ENCODE data around the gene REXO5. TPM values are rescaled to one million over a fixed set of nuclear protein-coding genes. Genes with fewer than 3 reads are reported as not detected.

Gene REXO5
- total and polyA plus RNA-seq, 2 donors (not counting 3 experiments of a cell fraction or from before 2014, with no cell fraction given), result 2.3 to 11.5 TPM

- dilution Hi-C loops (cut with MboI; ENCODE audit: extremely low pct_ligation_motif_present, low sequenced_read_pairs) (no loop called here), intact Hi-C loops (cut with micrococcal nuclease) (no loop called here)
- H4K20me1 ChIP-seq (replicated peaks; ENCODE audit: control insufficient read depth, extremely low read depth, insufficient read depth, low read length), result no peaks in the 10 kb centered on the region
- FAIRE-seq (no peak), DNase-seq (ENCODE audit: low read depth, low spot score) (no peak)
- H3K4me2 ChIP-seq (ENCODE audit: insufficient read depth, low read length), result no peak overlapping the region
- peaks cover 0 to 3% of the 10 kb centered on the region in 2 experiments for H3K36me3 ChIP-seq (ENCODE audit: control insufficient read depth in 2 of 2, extremely low read depth in 1 of 2, insufficient read depth in 2 of 2, low read length in 2 of 2)
- H3K79me2 ChIP-seq (ENCODE audit: control insufficient read depth, insufficient read depth, low read length), result no peaks in the 10 kb centered on the region
- H3K4me3 ChIP-seq (replicated peaks in 1 of 3; ENCODE audit: insufficient read depth in 1 of 3, low read depth in 1 of 3, low read length in 3 of 3), result no peak overlapping the region
- POLR2A ChIA-PET, result no interaction called here
- no peaks in the 10 kb centered on the region for H3K9me3 ChIP-seq (replicated peaks; ENCODE audit: control insufficient read depth, insufficient read depth, low read length)
- TF ChIP-seq POLR2AphosphoS5 (IDR thresholded peaks at IDR 0.05; ENCODE audit: insufficient read depth, low read depth, low read length) (no peak), EZH2 (IDR thresholded peaks at IDR 0.05; ENCODE audit: borderline replicate concordance, low read depth, low read length, severe bottlenecking) (no peak), MAX (IDR thresholded peaks at IDR 0.05; ENCODE audit: insufficient read depth, insufficient read length) (no peak), POLR2A (IDR thresholded peaks at IDR 0.05; ENCODE audit: low read depth, low read length) (no peak), JUN (IDR thresholded peaks at IDR 0.05; ENCODE audit: borderline replicate concordance, insufficient read depth, insufficient read length, low read depth) (no peak), CTCF (IDR thresholded peaks at IDR 0.05; ENCODE audit: extremely low read depth in 1 of 2, insufficient read depth in 1 of 2, low read depth in 1 of 2, low read length in 2 of 2) (no peak), MYC (IDR thresholded peaks at IDR 0.05; ENCODE audit: low read depth, low read length) (no peak), FOS (IDR thresholded peaks at IDR 0.05; ENCODE audit: borderline replicate concordance, insufficient read depth, low read length) (no peak), GATA2 (IDR thresholded peaks at IDR 0.05; ENCODE audit: insufficient read depth, insufficient read length, low read depth, low read length) (no peak)
- CTCF ChIA-PET, result no interaction called here
- H2AFZ ChIP-seq (ENCODE audit: low read depth, low read length), result no peak overlapping the region
- H3K9ac ChIP-seq (replicated peaks; ENCODE audit: extremely low read depth, insufficient read depth, low read length), result no peak overlapping the region
- no peaks in the 10 kb centered on the region for H3K9me1 ChIP-seq (replicated peaks; ENCODE audit: control insufficient read depth, extremely low read depth, insufficient read depth, low read length)
- no peaks in the 10 kb centered on the region for H3K27me3 ChIP-seq (ENCODE audit: control insufficient read depth in 2 of 2, insufficient read depth in 2 of 2, low read length in 2 of 2)
- H3K4me1 ChIP-seq (ENCODE audit: control insufficient read depth, extremely low read depth, insufficient read depth, low read length), result peaks cover 11% of the 10 kb centered on the region
- no peak overlapping the region for H3K27ac ChIP-seq (ENCODE audit: insufficient read depth, low read depth, low read length)
- no TSS peak for BruUV-seq (replicated peaks)
These were observed 12.7 kb downstream of the REXO5 start for GRCh38 chr16:20818929-20819585.

Measured in endothelial cell of umbilical vein (primary cell).